Measurements from ENCODE around the gene STK10.

DNA sequence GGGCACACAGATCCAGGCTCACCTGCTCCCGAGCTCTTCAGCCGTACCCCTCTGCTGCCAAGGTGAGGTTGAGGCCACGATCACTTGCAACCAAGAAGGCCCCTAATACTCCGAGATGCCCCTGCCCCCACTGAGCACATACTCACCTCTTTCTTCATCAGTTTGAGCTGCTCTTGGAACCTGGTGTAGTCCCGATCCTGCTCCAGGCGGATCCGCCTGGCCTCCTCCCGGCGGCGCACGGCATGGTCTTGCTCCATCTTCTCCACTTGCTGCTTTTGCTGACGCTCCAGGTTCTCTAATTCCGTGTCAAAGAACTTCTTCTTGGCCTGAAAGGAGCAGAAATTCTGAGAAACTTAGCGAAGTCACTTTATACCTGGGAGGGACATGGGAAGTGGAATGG, 105.8 kb downstream of the STK10 start:
- no peak for TF ChIP-seq MXI1 (IDR thresholded peaks at IDR 0.05; ENCODE audit: low read depth, low read length)
- no peak for TF ChIP-seq POLR2AphosphoS5 (IDR thresholded peaks at IDR 0.05; ENCODE audit: control insufficient read depth, insufficient read depth, low read depth, low read length)
- TF ChIP-seq EZH2 (IDR thresholded peaks at IDR 0.05; ENCODE audit: borderline replicate concordance, low read depth, low read length) = no peak
- TF ChIP-seq, protein P1, sequence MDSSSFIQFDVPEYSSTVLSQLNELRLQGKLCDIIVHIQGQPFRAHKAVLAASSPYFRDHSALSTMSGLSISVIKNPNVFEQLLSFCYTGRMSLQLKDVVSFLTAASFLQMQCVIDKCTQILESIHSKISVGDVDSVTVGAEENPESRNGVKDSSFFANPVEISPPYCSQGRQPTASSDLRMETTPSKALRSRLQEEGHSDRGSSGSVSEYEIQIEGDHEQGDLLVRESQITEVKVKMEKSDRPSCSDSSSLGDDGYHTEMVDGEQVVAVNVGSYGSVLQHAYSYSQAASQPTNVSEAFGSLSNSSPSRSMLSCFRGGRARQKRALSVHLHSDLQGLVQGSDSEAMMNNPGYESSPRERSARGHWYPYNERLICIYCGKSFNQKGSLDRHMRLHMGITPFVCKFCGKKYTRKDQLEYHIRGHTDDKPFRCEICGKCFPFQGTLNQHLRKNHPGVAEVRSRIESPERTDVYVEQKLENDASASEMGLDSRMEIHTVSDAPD (CRISPR knock-in tag; IDR thresholded peaks at IDR 0.05) = no peak
- TF ChIP-seq, protein P2, sequence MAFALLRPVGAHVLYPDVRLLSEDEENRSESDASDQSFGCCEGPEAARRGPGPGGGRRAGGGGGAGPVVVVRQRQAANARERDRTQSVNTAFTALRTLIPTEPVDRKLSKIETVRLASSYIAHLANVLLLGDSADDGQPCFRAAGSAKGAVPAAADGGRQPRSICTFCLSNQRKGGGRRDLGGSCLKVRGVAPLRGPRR (CRISPR knock-in tag; IDR thresholded peaks at IDR 0.05) = no peak
- TF ChIP-seq ESRRA (IDR thresholded peaks at IDR 0.05; ENCODE audit: borderline replicate concordance, low read depth) = no peak
- TF ChIP-seq, protein P3, sequence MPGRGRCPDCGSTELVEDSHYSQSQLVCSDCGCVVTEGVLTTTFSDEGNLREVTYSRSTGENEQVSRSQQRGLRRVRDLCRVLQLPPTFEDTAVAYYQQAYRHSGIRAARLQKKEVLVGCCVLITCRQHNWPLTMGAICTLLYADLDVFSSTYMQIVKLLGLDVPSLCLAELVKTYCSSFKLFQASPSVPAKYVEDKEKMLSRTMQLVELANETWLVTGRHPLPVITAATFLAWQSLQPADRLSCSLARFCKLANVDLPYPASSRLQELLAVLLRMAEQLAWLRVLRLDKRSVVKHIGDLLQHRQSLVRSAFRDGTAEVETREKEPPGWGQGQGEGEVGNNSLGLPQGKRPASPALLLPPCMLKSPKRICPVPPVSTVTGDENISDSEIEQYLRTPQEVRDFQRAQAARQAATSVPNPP (IDR thresholded peaks at IDR 0.05; ENCODE audit: borderline replicate concordance, insufficient read depth, insufficient read length) = no peak
- no peak for TF ChIP-seq THRAP3 (IDR thresholded peaks at IDR 0.05; ENCODE audit: borderline replicate concordance)
- TF ChIP-seq TAF7 (tag; IDR thresholded peaks at IDR 0.05) = no peak
- no peak for TF ChIP-seq SMAD2 (IDR thresholded peaks at IDR 0.05; ENCODE audit: low read depth, low read length)
- TF ChIP-seq RCOR1 (IDR thresholded peaks at IDR 0.05; ENCODE audit: borderline replicate concordance in 1 of 2, low read depth in 2 of 2, low read length in 2 of 2) = no peak
